ENCODE data around the gene NSL1. TPM values are rescaled to one million over a fixed set of nuclear protein-coding genes. Genes with fewer than 3 reads are reported as not detected.
A peak's percentile ranks its signal among the peaks of the same experiment; 100 is the strongest.

The NSL1 gene
- total RNA-seq, 1 donor from 2014 or later = 42.1 TPM

DNA sequence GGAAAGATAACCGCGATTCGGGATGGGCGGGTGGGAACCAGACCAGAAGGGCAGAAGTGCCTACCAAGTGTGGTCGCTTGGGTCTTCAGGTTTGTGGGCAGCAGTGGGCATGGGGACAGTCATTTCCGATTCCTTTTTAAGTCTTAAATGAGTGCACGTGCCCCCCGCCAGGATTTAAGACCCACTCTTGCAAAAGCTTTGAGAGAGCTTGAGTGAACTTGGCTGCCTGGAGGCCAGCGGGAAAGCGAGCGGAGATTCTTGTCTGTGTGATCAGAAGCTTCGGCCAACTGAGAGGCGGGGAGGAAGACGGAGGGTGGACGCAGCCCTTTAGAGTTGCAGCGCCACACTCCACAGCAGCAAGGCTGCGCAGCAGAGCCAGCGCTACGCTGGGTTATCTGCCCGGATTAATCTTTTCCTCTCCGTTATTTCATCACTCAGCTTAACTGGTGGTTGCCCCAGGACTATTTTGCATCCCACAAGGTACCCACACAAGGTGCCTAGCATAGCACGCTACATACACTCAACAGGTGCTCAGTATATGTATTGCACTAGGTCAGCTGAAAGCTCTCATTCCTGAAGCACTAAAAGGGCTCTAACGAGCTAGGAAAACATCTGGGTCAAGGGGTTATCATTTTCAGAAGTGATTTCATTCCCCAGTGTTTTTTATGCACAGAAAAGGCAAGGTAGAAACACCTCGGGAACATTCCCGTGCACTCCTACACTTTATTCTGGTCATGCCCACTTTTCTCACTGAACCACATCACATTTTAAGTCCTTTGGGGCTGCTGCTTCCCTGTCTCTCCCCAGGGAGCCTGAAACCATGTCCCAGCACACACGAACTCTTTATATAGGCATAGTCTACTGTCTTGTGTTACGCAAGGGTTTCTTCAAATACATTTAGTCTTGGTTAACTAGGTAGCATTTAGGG is 90.4 kb downstream of the NSL1 start:
- peaks cover 72% of the 10 kb centered on the region for H3K27me3 Mint-ChIP-seq
- peak; percentile 67 for DNase-seq (ENCODE audit: extremely low spot score, unreplicated experiment)
- TF ChIP-seq, protein P1, sequence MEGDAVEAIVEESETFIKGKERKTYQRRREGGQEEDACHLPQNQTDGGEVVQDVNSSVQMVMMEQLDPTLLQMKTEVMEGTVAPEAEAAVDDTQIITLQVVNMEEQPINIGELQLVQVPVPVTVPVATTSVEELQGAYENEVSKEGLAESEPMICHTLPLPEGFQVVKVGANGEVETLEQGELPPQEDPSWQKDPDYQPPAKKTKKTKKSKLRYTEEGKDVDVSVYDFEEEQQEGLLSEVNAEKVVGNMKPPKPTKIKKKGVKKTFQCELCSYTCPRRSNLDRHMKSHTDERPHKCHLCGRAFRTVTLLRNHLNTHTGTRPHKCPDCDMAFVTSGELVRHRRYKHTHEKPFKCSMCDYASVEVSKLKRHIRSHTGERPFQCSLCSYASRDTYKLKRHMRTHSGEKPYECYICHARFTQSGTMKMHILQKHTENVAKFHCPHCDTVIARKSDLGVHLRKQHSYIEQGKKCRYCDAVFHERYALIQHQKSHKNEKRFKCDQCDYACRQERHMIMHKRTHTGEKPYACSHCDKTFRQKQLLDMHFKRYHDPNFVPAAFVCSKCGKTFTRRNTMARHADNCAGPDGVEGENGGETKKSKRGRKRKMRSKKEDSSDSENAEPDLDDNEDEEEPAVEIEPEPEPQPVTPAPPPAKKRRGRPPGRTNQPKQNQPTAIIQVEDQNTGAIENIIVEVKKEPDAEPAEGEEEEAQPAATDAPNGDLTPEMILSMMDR (conservative IDR thresholded peaks at IDR 0.05) = peak; percentile 30
- no peaks in the 10 kb centered on the region for H3K9me3 Mint-ChIP-seq
- H3K27ac Mint-ChIP-seq = peak overlapping the region; percentile 54
- H3K4me3 Mint-ChIP-seq = peak overlapping the region; percentile 84
- no peaks in the 10 kb centered on the region for H3K4me1 Mint-ChIP-seq (ENCODE audit: unreplicated experiment)
- H3K36me3 Mint-ChIP-seq = no peaks in the 10 kb centered on the region

DNA sequence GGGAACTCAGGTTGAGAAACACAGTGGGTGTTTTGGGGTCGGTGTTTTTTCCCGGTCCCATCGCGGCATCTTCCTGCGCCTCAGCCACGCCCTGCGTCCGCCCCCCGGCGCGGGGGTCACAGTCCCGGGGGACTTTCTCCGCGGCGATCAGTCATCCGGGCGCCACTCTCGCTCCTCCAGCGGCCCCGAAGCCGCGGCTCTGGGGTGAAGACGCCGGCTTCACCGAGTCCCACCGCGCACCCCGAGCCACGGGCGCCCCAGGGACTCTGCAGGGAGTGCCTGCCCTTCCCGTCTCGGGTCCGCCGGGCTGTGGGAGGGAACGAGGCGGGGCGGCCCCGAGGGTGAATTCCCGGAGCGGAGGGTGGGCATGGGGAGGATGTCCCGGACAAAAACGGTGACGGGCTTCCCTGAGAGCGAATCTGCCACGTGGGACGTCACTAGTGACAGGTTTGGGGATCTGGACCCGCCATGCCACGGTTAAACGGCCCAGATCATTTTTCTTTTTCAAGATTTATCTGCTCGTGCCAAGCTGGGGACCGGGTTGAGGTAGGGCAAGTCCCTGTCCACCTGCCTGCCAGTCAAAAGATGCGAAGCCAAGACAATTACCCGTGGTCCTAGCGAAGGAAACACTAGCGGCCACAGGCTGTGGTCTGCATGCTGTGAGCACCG is 91.2 kb downstream of the NSL1 start:
- Mint-ChIP-seq H3K27me3 (peaks cover 80% of the 10 kb centered on the region), H3K4me3 (peak overlapping the region; percentile 84), H3K4me1 (ENCODE audit: unreplicated experiment) (no peaks in the 10 kb centered on the region), H3K27ac (no peak overlapping the region), H3K9me3 (no peaks in the 10 kb centered on the region), H3K36me3 (no peaks in the 10 kb centered on the region)
- TF ChIP-seq, protein P1 (conservative IDR thresholded peaks at IDR 0.05) = no peak
- DNase-seq (ENCODE audit: extremely low spot score, unreplicated experiment) = peak; percentile 67

DNA sequence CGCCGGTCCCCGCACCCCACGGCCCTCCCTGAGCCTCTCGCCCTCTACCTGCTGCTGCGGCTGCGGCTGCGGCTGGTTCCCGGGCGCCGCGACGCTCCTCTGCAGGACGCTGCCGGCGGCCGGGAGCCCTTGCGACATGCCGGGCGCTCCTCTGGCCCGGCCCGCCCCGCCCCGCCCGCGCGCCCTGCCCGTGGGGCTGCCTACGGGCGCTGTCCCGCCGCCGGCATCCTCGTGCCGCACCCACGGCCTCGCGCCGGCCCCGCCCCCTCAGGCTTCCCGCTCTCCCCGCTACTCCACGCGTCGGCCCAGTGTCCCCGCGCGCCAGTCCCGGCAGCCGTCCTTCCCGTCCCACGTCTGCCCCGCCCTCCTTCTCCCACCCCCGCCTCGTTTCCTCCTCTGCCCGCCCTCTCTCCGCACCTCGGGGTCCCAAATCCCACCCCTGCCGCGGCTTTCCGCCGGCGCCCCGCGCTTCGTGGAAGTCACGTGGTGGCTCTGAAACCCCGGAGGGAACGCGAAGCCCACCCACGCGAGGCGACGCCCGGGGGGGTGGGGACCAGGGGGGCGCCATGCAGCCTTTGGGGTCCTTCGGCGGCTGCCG is 91.9 kb downstream of the NSL1 start, which contains the start of gene BATF3:
Gene BATF3, minus strand, starts transcription at position 216 of the 598 bp plus-strand sequence. Its CDS starts 78 bp downstream, at position 138.
- peak within 1 kb of the TSS; percentile 84 for H3K4me3 Mint-ChIP-seq
- H3K27me3 Mint-ChIP-seq = peaks cover 80% of the 10 kb centered on the region
- peak; percentile 64 for DNase-seq (ENCODE audit: extremely low spot score, unreplicated experiment)
- peak within 1 kb of the TSS; percentile 32 for H3K27ac Mint-ChIP-seq
- TF ChIP-seq, protein P1 (conservative IDR thresholded peaks at IDR 0.05) = no peak
- H3K4me1 Mint-ChIP-seq (ENCODE audit: unreplicated experiment) = no peaks in the 10 kb centered on the region
- no peaks in the 10 kb centered on the region for H3K9me3 Mint-ChIP-seq
- H3K36me3 Mint-ChIP-seq = no peaks in the 10 kb centered on the region

DNA sequence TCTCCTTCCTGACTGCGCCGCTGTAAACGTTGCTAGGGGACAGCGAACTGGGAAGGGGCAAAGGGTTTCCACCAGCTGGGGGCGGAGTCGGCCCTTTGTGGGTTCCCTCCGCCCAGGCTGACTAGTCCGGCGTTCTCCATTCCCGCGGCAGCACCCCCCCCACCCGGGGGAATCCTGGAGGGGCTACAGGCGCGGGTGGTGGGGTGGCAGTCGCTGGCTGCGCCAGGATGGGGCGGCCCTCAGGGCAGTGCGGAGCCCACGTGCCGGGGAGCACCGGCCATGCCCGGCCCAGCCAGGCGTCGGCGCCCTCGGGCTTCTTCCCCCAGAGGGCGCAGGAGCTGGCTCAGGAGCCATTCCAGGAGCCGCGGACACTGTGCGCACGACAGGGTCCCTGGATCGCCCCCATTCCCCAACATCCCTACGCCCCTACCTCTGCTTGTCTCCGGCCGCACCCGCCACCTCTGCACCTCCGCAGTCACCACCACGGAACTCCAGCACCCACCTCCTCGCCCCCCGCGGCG is 92.4 kb downstream of the NSL1 start:
- H3K9me3 Mint-ChIP-seq = no peaks in the 10 kb centered on the region
- peaks cover 82% of the 10 kb centered on the region for H3K27me3 Mint-ChIP-seq
- no peak overlapping the region for H3K27ac Mint-ChIP-seq
- H3K36me3 Mint-ChIP-seq = no peaks in the 10 kb centered on the region
- H3K4me3 Mint-ChIP-seq = peak overlapping the region; percentile 80
- TF ChIP-seq, protein P1 (conservative IDR thresholded peaks at IDR 0.05) = peak; percentile 70
- H3K4me1 Mint-ChIP-seq (ENCODE audit: unreplicated experiment) = no peaks in the 10 kb centered on the region
- DNase-seq (ENCODE audit: extremely low spot score, unreplicated experiment) = peak; percentile 70

DNA sequence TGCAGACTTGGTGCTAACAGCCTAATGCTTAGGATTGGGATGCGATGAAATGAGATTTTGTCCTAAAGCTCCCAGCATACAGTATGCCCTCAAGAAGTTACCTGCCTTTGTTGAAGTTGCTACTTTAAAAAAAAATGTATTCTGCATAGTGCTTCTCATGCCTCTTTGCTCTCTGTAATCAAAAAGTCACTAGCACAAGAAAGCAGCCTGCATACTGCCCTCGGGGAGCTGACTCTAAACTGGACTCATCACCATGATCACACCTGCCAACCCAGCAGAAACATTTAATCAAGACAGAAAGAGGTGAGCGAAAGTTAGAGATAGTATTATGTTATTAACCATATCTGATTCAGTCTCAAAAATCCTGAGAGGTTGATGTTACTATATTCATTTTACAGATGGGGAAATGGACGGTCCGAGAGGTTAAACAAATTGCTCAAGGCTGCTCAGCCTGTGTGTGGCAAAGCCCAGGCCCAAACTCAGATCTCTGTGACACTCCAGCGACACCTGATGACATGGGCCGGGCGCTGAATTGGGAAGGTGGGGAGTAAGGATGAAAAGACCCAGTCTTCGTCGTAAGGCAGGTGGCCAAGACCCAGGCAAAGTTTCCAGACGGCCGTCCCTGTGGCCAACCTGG is 93.0 kb downstream of the NSL1 start:
- Mint-ChIP-seq H3K9me3 (no peaks in the 10 kb centered on the region), H3K4me1 (ENCODE audit: unreplicated experiment) (no peaks in the 10 kb centered on the region), H3K27ac (peak overlapping the region; percentile 32), H3K4me3 (peak overlapping the region; percentile 80), H3K27me3 (peaks cover 82% of the 10 kb centered on the region), H3K36me3 (no peaks in the 10 kb centered on the region)
- peak; percentile 27 for DNase-seq (ENCODE audit: extremely low spot score, unreplicated experiment)
- TF ChIP-seq, protein P1 (conservative IDR thresholded peaks at IDR 0.05) = no peak
